ENCODE data around the gene RICTOR. TPM values are rescaled to one million over a fixed set of nuclear protein-coding genes. Genes with fewer than 3 reads are reported as not detected.

The RICTOR gene
- total RNA-seq, 2 experiments from 2014 or later, result 55.6 to 64.8 TPM

GRCh38 chr5:38923661-38924451 lies 150.3 kb downstream of the RICTOR start:
- Mint-ChIP-seq H3K4me3 (no peak overlapping the region), H3K36me3 (no peaks in the 10 kb centered on the region), H3K27me3 (peaks cover 41% of the 10 kb centered on the region), H3K27ac (no peak overlapping the region), H3K4me1 (peaks cover 2% of the 10 kb centered on the region), H3K9me3 (no peaks in the 10 kb centered on the region)
- no peak for ATAC-seq (ENCODE audit: low read depth)
- no peak for DNase-seq
- POLR2A ChIA-PET, result no interaction called here

DNA sequence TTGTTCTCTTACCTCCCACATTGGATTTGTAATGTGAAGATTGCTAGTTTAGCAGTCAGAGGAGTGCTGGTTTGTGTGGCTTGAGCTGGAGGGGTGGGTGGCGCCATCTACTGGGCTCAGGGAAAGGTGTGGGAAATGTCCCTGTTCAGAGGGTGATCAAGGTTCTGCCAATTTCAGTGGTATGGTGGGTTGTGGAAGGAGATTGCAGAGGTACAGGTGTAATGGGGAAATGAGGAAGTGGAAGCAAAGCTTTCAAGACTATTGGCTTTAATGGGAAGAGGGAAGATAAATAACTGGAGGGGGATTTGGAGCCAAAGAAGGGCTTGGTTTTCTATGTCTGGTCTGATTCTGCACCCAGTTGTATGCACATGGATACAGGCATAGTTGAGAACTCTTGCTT lies 152.0 kb downstream of the RICTOR start:
- Mint-ChIP-seq H3K27me3 (peaks cover 42% of the 10 kb centered on the region), H3K4me3 (no peak overlapping the region), H3K36me3 (no peaks in the 10 kb centered on the region), H3K27ac (no peak overlapping the region), H3K4me1 (peaks cover 2% of the 10 kb centered on the region), H3K9me3 (no peaks in the 10 kb centered on the region)
- DNase-seq (peak; percentile 48), ATAC-seq (ENCODE audit: low read depth) (peak; percentile 39)
- POLR2A ChIA-PET, result no interaction called here

DNA sequence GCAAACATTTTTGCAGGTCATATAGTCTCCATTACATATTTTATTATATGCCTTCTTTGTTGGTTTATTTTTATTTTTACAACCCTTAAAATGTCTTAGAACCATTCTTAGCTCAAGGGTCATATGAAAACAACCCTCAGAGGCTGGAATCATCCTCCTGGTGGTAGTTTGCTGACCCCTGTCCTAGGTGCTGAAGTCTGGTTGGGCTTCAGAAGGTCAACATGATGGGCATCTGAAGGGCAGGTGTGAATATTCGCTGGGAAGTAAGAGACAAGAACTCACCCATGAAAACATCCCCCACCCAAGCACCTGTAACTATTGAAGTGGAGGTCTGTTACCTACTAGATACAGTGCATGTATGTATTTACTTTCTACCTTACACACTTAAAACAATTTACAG lies 153.0 kb downstream of the RICTOR start:
- POLR2A ChIA-PET, result no interaction called here
- peaks cover 43% of the 10 kb centered on the region for H3K27me3 Mint-ChIP-seq
- H3K36me3 Mint-ChIP-seq, result no peaks in the 10 kb centered on the region
- no peak for DNase-seq
- no peak for ATAC-seq (ENCODE audit: low read depth)
- peaks cover 2% of the 10 kb centered on the region for H3K4me1 Mint-ChIP-seq
- no peak overlapping the region for H3K27ac Mint-ChIP-seq
- H3K4me3 Mint-ChIP-seq, result no peak overlapping the region
- no peaks in the 10 kb centered on the region for H3K9me3 Mint-ChIP-seq

DNA sequence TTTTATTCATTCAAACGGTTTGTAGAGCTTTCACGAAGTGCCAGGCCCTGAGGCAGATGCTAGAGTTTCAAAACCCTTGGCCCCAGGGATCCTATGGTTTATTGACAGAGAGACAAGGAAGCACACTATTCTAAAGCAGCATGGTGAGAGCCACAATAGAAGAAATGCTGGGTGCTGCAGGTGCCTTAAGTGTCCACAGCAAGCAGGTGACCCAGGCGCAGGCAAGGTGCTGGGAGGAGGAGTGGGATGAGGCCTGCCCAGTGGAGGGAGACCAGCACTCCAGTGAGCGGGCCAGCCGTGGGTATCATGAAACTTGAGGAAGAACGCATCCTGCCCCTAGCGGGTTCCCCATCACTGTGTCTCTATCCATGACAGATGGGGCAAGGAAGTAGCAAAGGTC lies 157.4 kb downstream of the RICTOR start:
- ATAC-seq (ENCODE audit: low read depth) (no peak), DNase-seq (no peak)
- no peak overlapping the region for H3K27ac Mint-ChIP-seq
- POLR2A ChIA-PET, result no interaction called here
- no peaks in the 10 kb centered on the region for H3K36me3 Mint-ChIP-seq
- H3K9me3 Mint-ChIP-seq, result no peaks in the 10 kb centered on the region
- no peaks in the 10 kb centered on the region for H3K4me1 Mint-ChIP-seq
- H3K4me3 Mint-ChIP-seq, result no peak overlapping the region
- H3K27me3 Mint-ChIP-seq, result peaks cover 38% of the 10 kb centered on the region

- H3K4me1 Mint-ChIP-seq, result no peaks in the 10 kb centered on the region
- POLR2A ChIA-PET, result no interaction called here
- H3K27me3 Mint-ChIP-seq, result peaks cover 37% of the 10 kb centered on the region
Observed at GRCh38 chr5:38913714-38914113, 160.5 kb downstream of the RICTOR start.

DNA sequence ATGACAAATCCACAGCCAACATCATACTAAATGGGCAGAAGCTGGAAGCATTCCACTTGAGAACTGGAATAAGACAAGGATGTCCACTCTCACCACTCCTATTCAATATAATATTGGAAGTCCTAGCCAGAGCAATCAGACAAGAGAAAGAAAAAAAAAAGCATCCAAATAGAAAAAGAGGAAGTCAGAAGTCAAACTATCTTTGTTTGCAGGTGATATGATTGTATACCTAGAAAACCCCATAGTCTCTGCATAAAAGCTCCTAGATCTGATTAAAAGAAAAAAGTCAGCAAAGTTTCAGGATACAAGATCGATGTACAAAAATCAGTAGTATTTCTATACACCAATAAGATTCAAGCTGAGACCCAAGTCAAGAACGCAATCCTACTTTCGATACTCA lies 162.3 kb downstream of the RICTOR start:
- no peaks in the 10 kb centered on the region for H3K36me3 Mint-ChIP-seq
- H3K27ac Mint-ChIP-seq, result no peak overlapping the region
- H3K4me3 Mint-ChIP-seq, result no peak overlapping the region
- ATAC-seq (ENCODE audit: low read depth) (no peak), DNase-seq (no peak)
- no peaks in the 10 kb centered on the region for H3K4me1 Mint-ChIP-seq
- POLR2A ChIA-PET, result no interaction called here
- H3K9me3 Mint-ChIP-seq, result peaks cover 7% of the 10 kb centered on the region
- peaks cover 34% of the 10 kb centered on the region for H3K27me3 Mint-ChIP-seq

More at GRCh38 chr5:38913714-38914113, 160.5 kb downstream of the RICTOR start:
- Mint-ChIP-seq H3K36me3 (no peaks in the 10 kb centered on the region), H3K27ac (no peak overlapping the region), H3K9me3 (peaks cover 7% of the 10 kb centered on the region), H3K4me3 (no peak overlapping the region)
- no peak for ATAC-seq (ENCODE audit: low read depth)
- DNase-seq, result no peak

DNA sequence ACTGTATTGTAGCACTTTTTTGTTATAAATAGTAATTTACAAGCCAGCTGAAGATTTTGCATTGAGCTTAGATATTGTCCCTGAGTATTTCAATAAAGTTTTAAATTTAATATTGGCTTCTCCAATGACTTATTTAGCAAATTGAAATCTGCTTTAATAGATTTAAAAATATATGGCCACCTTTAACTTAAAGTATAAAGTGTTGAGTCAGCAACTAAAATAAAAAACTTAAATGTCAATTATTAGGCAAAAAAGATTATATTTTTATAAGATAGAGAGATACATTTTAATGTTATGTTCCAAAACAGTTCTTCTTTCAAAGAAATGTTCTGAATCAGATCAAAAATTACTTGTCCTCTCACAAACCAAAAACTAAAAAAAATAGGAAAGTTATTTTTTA lies 167.7 kb downstream of the RICTOR start:
- H3K4me3 Mint-ChIP-seq, result no peak overlapping the region
- POLR2A ChIA-PET, result no interaction called here
- ATAC-seq (ENCODE audit: low read depth) (no peak), DNase-seq (no peak)
- peaks cover 19% of the 10 kb centered on the region for H3K27me3 Mint-ChIP-seq
- H3K27ac Mint-ChIP-seq, result no peak overlapping the region
- peaks cover 15% of the 10 kb centered on the region for H3K9me3 Mint-ChIP-seq
- H3K36me3 Mint-ChIP-seq, result no peaks in the 10 kb centered on the region
- no peaks in the 10 kb centered on the region for H3K4me1 Mint-ChIP-seq

DNA sequence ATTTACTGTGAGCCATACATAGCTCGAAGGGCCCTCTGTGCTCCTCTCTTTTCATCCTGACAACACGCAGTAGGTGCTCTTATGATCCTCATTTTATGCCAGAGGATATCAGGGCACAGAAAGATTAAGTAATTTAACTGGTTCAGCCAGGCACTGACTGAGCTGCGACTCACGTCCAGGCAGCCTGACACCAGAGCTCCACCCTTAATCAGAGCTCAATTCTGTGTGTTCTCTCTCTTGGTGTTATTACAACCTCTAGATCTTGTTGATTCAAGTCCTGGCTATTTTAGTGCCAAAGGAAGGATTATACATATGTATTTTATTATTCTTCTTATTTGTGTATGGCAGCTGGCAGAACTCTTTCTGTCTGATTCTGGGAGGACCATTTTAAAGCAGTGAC lies 168.7 kb downstream of the RICTOR start:
- DNase-seq (no peak), ATAC-seq (ENCODE audit: low read depth) (no peak)
- Mint-ChIP-seq H3K27ac (no peak overlapping the region), H3K36me3 (no peaks in the 10 kb centered on the region), H3K27me3 (peaks cover 16% of the 10 kb centered on the region), H3K4me3 (no peak overlapping the region), H3K9me3 (peaks cover 15% of the 10 kb centered on the region), H3K4me1 (no peaks in the 10 kb centered on the region)
- POLR2A ChIA-PET, result no interaction called here

GRCh38 chr5:38899936-38900335 lies 174.3 kb downstream of the RICTOR start:
- H3K36me3 Mint-ChIP-seq, result no peaks in the 10 kb centered on the region
- H3K4me3 Mint-ChIP-seq, result no peak overlapping the region
- no peak overlapping the region for H3K27ac Mint-ChIP-seq
- POLR2A ChIA-PET, result no interaction called here
- peaks cover 12% of the 10 kb centered on the region for H3K9me3 Mint-ChIP-seq
- DNase-seq (no peak), ATAC-seq (ENCODE audit: low read depth) (no peak)
- H3K4me1 Mint-ChIP-seq, result no peaks in the 10 kb centered on the region
- peaks cover 10% of the 10 kb centered on the region for H3K27me3 Mint-ChIP-seq

DNA sequence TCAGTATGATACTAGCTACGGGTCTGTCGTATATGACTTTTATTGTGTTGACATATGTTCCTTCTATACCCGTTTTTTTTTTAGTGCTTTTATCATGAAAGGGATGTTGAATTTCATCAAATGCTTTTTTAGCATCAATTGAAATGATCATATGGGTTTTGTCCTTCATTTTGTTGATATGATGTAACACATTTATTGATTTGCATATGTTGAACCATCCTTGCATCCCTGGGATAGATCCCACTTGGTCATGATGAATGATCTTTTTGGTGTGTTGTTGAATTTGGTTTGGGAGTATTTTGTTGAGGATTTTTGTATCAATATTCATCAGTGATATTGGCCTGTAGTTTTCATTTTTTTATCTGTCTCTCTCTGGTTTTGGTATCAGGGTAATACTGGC lies 177.4 kb downstream of the RICTOR start:
- peaks cover 3% of the 10 kb centered on the region for H3K9me3 Mint-ChIP-seq
- no peak for ATAC-seq (ENCODE audit: low read depth)
- H3K27ac Mint-ChIP-seq, result no peak overlapping the region

GRCh38 chr5:38892363-38892762 lies 181.8 kb downstream of the RICTOR start:
- POLR2A ChIA-PET, result no interaction called here
- no peak for ATAC-seq (ENCODE audit: low read depth)
- H3K9me3 Mint-ChIP-seq, result peaks cover 2% of the 10 kb centered on the region

More for the DNA sequence above, 177.4 kb downstream of the RICTOR start:
- no peak for DNase-seq
- POLR2A ChIA-PET, result no interaction called here
- Mint-ChIP-seq H3K27me3 (peaks cover 15% of the 10 kb centered on the region), H3K36me3 (no peaks in the 10 kb centered on the region), H3K4me3 (no peak overlapping the region), H3K4me1 (no peaks in the 10 kb centered on the region)

GRCh38 chr5:38891563-38891962 lies 182.6 kb downstream of the RICTOR start:
- Mint-ChIP-seq H3K36me3 (no peaks in the 10 kb centered on the region), H3K9me3 (no peaks in the 10 kb centered on the region), H3K4me1 (no peaks in the 10 kb centered on the region), H3K27ac (no peak overlapping the region), H3K27me3 (peaks cover 22% of the 10 kb centered on the region), H3K4me3 (no peak overlapping the region)
- DNase-seq, result no peak
- ATAC-seq (ENCODE audit: low read depth), result no peak
- POLR2A ChIA-PET, result no interaction called here

More at GRCh38 chr5:38892363-38892762, 181.8 kb downstream of the RICTOR start:
- H3K27me3 Mint-ChIP-seq, result peaks cover 21% of the 10 kb centered on the region
- no peak for DNase-seq
- no peak overlapping the region for H3K27ac Mint-ChIP-seq
- H3K4me1 Mint-ChIP-seq, result no peaks in the 10 kb centered on the region
- H3K4me3 Mint-ChIP-seq, result no peak overlapping the region
- H3K36me3 Mint-ChIP-seq, result no peaks in the 10 kb centered on the region

- Mint-ChIP-seq H3K36me3 (no peaks in the 10 kb centered on the region), H3K27me3 (peaks cover 24% of the 10 kb centered on the region), H3K27ac (no peak overlapping the region), H3K9me3 (no peaks in the 10 kb centered on the region), H3K4me3 (no peak overlapping the region), H3K4me1 (no peaks in the 10 kb centered on the region)
- ATAC-seq (ENCODE audit: low read depth) (no peak), DNase-seq (no peak)
- POLR2A ChIA-PET, result no interaction called here
Observed at GRCh38 chr5:38889424-38889823, 184.8 kb downstream of the RICTOR start.

GRCh38 chr5:38888041-38888440 lies 186.2 kb downstream of the RICTOR start:
- no peak for ATAC-seq (ENCODE audit: low read depth)
- H3K9me3 Mint-ChIP-seq, result no peaks in the 10 kb centered on the region
- POLR2A ChIA-PET, result no interaction called here

More at GRCh38 chr5:38888041-38888440, 186.2 kb downstream of the RICTOR start:
- H3K4me1 Mint-ChIP-seq, result no peaks in the 10 kb centered on the region
- no peak overlapping the region for H3K4me3 Mint-ChIP-seq
- H3K27ac Mint-ChIP-seq, result no peak overlapping the region
- no peaks in the 10 kb centered on the region for H3K36me3 Mint-ChIP-seq
- DNase-seq, result no peak
- peaks cover 22% of the 10 kb centered on the region for H3K27me3 Mint-ChIP-seq
